GM19463 (cell line): Measurements from ENCODE around the gene SYCP2.
"Not testable (repeated sequence)": the region's sequence is repeated elsewhere in the genome, so short reads cannot be mapped to it uniquely, and the experiment has no call there.

Source experiments
- ATAC-seq: cut with Tn5 transposase; IDR thresholded peaks from one replicate; pipeline ENCODE4 v1.9.1; 2021; ENCODE audit warnings: mild to moderate bottlenecking, moderate library complexity; ENCODE audit not compliant: unreplicated experiment

The SYCP2 gene, protein sequence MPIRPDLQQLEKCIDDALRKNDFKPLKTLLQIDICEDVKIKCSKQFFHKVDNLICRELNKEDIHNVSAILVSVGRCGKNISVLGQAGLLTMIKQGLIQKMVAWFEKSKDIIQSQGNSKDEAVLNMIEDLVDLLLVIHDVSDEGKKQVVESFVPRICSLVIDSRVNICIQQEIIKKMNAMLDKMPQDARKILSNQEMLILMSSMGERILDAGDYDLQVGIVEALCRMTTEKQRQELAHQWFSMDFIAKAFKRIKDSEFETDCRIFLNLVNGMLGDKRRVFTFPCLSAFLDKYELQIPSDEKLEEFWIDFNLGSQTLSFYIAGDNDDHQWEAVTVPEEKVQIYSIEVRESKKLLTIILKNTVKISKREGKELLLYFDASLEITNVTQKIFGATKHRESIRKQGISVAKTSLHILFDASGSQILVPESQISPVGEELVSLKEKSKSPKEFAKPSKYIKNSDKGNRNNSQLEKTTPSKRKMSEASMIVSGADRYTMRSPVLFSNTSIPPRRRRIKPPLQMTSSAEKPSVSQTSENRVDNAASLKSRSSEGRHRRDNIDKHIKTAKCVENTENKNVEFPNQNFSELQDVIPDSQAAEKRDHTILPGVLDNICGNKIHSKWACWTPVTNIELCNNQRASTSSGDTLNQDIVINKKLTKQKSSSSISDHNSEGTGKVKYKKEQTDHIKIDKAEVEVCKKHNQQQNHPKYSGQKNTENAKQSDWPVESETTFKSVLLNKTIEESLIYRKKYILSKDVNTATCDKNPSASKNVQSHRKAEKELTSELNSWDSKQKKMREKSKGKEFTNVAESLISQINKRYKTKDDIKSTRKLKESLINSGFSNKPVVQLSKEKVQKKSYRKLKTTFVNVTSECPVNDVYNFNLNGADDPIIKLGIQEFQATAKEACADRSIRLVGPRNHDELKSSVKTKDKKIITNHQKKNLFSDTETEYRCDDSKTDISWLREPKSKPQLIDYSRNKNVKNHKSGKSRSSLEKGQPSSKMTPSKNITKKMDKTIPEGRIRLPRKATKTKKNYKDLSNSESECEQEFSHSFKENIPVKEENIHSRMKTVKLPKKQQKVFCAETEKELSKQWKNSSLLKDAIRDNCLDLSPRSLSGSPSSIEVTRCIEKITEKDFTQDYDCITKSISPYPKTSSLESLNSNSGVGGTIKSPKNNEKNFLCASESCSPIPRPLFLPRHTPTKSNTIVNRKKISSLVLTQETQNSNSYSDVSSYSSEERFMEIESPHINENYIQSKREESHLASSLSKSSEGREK (N-terminal part only)

DNA sequence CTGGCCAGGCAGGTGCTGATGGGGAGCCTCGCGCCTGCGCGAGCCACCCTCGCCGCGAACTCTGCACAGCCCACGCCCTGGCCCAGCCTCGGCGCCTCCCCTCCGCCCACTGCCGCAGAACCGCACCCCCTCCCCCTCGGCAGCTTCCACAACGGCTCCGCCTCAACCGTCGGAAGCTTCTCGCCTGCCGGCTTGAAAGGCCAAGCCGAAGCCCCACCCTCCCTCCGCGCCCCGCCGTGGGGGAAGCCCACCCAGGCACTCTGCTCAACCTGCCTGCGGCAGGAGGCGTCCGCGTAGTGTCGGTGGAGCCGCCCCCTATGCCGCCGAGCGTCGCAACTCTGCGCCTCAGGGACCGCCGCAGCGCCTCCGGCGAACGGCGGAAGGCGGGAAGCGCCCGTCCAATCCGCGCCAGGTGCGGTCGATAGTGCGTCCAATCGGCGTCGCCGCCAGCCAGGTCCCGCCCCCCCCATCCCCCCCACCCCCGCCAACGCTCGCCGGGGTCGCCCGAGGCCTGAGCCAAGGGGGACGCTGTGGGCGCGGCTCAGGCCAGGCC, at the start of gene SYCP2:
Gene SYCP2, minus strand, starts transcription at position 342 of the 553 bp plus-strand sequence. CDS start 11,224 bp downstream, outside the sequence.
- ATAC-seq: peak; percentile 53

DNA sequence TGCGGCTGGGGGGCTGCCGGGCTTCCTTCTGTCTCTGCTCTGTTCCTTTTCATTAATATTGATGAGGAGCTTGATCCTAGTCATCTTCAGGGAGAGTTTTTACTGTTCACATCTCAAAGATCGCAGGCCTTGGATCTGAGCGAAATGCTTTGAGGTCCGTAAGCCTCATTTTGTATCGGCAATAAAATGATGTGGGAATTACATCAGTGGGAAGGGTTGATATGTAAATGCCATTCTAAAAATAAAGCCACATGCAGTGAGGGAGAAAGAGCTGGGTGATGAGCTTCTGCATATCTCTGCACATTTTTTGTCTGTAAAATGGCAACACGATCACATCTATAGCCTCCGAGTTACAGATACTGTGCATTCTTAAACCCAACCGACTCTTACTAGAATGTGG, 49.6 kb upstream of the SYCP2 start:
- no peak for ATAC-seq

DNA sequence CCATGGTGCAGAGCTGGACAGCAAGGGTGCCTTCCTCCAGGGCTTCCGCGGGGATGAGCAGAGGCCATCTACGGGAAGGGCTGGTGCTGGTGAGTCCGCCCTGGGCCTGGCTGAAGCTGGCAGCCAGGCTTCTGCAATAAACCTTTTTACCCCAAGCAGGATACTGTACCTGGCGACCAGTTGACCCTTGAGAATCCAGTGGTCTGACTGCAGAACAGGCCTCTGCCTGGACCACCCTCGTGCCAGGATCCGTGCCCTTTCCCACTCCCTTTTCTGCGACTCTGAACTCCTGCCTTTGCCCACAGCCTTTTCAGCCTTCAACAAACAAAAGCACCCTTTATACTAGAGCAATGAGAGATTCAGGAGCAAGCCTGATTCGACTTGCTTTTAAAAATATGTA, 43.6 kb upstream of the SYCP2 start:
- no peak for ATAC-seq

DNA sequence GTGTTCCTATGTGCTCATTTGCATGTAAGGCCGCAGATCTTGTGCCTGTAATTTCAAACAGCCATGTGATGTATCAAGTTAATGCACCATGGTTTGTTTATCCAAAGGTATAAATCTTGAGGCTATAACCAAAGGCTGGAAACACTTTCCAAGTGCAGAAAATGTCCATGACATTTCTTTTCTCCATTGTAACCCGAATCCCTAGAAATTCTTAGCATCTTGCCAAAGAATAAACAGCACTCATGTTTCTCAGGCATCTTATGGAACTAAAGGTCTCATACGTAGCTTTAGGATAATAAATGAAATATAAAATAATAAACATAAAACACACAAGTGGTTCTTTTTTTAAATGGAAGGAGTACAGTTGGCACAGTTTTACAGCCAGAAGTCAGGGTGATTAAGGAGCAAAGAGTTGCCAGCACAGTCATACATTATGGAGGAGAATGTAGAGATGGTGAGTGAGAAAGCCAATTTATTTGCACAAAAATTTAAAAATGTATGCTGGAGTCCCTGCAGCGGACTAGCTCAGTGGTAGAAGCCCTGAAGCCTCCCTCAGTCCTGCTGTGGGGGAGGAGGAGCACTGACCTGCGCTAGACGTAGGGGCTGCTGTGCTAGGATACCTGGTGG, 42.8 kb upstream of the SYCP2 start:
- no peak for ATAC-seq

DNA sequence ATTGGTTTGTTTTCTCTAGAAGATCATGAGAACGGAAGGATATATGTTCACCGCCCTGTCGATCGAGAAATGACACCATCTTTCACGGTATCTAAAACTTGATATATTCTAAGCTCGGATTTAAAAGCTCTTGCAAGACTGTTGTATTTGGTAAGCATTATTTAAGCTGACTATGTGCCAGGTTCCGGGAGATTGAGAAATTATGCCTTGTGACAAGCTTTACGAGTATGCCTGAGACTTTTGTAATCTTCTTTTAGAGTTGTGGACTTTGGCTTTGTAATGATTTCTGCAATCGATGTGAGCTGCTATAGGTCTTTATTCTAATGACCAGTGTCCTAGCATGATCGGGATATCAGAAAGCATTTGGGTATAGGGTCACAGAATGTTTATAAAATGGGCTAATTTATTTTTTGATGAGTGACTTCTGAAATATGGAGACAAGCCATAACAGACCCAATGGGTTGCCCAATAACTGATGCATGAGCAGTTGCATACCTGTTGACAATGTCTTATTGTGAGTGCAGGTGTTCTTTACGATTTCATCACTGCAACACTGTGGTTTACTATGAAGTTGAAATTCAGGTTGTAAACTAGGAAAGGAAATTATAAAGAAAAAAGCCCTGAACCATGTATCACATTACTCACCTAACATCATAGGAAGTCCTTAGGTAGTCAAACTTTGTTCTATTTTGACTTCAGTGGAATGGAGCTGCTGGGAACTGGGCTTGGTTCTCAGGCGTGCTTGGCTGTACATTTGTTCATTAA, 38.8 kb upstream of the SYCP2 start:
- no peak for ATAC-seq

DNA sequence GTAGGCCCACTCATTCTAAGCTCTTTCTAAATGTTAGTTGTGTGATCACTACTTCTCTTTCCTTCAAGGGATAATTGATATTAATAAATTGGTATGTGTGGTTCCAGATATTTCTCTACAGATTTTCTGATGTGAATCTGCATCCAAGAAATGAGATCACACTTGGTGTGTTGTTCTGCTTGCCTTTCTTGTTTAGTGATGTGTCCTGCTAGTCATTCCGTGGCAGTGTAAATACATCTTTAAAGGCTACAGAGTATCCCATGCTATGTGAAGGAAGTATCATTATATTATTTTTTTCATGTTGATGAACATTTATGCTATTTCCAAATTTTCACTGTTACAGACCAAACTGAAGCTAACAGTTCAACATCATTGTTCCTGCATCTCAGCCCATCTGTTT, 38.0 kb upstream of the SYCP2 start:
- ATAC-seq: no peak

DNA sequence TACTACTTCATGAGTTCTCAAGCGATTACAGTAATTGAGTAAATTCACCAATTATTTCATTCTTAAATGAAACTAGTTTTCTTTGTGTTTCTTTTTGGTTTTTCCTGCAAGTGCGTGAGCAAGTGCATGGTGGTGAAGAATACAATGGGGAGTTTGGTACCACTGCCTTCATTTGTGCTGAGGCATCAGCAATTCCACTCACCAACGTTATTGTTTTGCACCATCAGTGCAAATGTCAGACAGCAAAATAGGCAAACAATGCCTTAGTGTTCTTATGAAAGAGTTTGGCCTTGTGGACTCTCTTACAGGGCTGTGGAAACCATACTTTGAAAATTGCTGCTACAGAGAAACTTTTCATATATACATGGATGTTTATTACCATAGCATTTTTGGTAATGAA, 33.0 kb upstream of the SYCP2 start:
- no peak for ATAC-seq

DNA sequence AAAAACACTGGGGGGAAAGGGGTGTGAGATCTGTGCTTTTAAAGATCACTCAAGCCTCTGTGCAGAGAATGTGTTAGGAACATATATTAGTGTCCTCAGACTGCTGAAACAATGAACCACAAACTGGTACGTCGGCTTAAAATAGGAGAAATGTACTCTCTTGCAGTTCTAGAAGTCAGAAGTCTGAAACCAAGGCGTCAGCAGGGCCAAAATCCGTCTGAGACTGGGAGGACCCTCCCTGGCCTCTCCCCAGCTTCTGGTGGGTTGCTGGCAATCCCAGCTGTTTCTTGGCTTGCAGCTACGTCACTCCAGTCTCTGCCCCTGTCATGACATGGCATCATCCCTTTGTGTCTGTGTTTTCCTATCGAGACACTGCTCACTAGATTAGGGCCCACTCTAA, 28.7 kb upstream of the SYCP2 start:
- ATAC-seq: no peak

DNA sequence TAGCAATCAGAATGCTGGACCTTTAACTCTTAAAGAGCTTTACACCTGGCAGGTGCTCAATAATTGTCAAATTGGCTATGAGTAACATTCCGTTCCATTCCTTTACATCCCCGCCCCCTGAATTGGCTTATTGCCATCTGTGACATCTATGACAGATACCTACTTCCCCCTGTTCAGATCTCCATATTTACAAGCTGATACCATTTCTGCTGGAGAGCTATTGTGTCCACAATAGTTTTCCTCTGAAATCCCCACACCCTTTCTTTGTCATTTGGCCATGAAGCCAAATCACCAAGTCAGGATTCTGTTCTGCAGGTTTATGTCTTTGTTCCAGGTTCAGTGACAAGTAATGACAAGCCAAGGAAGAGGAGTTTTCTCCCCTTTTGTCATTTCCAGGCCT, 28.0 kb upstream of the SYCP2 start:
- no peak for ATAC-seq

DNA sequence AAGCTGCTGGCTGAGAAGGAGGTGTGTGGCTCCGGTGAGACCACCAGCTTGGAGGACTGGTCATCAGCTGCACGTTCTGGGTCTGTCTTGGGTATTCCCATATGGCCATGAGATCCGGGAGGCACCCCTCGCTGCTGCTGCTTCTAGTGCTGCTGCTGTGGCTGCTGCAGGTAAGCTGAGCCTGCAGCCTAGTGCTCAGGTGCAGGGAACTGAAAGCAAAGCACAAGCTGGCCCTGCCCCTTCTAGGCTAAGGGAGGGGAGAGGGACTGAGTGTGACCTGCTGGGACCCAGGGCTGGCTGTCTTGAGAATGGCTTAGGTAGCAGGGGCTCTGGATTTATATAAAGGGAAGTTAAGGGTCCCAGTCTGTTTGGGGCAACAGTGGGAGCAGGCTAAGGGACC, 25.2 kb upstream of the SYCP2 start:
- no peak for ATAC-seq

DNA sequence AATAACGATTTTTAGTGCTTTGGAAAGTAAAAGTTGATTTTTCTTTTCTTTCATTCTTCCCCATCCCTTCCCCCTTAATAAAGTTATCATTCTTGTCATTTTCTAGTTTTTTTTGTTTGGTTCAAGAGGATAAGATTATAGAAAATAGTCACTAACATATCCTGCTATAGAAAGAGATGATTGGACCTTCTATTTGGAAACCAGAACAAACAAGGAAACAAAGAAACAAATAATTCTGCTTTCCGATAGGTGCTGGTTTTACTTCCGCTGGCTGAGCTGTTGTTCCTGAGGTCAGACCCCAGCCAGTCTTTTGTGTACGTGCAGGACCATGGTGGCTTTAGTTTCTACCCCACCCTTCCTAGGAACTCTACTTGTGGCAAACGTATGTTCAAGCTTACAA, 24.7 kb upstream of the SYCP2 start, which contains the start of gene CDH26:
Gene CDH26, plus strand, starts transcription at position 301 of the 400 bp plus-strand sequence. CDS start 304 bp downstream, outside the sequence.
- no peak for ATAC-seq

DNA sequence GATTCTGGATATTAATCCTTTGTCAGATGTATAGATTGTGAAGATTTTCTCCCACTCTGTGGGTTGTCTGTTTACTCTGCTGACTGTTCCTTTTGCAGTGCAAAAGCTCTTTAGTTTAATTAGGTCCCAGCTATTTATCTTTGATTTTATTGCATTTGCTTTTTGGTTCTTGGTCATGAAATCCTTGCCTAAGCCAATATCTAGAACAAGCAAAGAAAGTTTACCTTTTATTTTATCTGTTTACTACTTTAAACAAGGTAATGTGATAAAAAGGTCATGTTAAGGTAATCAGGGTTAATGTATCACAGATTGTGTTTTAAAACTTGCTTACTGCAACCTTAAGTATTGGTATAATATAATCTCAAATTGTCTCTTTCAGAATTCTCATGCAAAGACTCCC, 24.1 kb upstream of the SYCP2 start:
- not testable (repeated sequence) for ATAC-seq

DNA sequence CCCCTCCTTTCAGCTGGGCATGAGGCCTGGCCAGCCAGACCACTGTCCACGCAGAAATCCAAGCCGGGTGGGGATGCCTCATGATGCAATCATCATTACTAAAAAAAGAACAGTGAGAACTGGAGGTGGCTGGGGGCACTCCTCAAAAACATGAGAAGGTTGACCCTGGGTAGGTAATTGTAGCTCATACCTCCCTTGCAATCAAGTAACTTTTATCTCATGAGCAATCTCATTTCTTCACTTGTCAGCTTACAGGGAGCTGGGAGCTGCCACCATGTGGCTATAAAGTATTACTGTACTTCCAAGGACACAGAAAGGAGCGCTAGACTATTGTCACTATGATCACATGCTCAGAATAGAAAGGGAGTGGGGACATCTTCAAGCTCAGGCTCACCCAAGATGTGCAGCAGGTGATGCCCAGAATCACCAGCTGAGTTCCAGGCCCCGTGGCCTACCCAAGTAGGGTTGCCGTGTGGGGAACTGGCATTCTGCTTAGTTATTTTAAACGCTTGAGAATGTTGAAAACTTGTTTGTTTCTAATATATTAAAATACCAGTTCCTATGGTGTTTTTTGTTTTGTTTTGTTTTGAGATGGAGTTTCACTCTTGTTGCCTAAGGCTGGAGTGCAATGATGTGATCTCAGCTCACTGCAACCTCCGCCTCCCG, 21.8 kb upstream of the SYCP2 start:
- ATAC-seq: no peak

DNA sequence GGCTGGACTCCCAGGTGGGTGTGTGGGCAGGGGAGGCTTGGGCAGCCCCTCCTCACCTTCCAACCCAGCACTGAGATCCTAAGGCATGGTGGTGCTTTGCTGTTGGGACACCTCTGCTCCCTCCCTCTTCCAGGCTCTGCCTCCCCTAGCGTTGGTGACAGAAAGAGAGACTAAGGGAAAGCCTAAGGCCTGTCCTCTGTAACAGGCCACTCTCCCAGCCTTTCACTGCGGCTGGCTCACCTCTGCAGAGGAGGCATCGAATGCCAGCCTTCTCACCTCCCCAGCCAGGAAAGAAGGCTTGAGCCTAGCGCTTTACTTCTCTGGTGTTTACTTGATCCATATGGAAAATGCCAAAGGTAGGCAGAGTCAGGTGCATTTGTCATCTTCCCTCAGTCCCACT, 21.3 kb upstream of the SYCP2 start:
- ATAC-seq: no peak

DNA sequence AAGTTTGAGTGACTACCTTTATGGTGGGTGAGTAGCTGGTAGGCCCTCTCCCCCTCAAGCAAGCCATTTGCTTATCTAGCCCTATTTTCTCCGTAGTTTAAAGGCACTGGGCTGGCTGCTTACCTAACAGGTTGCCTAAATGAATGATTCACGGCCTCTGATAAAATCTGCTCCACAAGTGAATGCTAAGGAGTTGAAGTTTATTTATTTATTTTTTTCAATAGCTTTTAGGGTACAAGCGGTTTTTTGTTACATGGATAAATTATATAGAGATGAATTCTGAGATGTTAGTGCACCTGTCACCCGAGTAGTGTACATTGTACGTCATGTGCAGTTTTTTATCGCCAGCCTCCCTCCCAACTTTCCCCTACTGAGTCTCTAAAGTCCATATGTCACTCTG, 16.5 kb upstream of the SYCP2 start:
- ATAC-seq: no peak

DNA sequence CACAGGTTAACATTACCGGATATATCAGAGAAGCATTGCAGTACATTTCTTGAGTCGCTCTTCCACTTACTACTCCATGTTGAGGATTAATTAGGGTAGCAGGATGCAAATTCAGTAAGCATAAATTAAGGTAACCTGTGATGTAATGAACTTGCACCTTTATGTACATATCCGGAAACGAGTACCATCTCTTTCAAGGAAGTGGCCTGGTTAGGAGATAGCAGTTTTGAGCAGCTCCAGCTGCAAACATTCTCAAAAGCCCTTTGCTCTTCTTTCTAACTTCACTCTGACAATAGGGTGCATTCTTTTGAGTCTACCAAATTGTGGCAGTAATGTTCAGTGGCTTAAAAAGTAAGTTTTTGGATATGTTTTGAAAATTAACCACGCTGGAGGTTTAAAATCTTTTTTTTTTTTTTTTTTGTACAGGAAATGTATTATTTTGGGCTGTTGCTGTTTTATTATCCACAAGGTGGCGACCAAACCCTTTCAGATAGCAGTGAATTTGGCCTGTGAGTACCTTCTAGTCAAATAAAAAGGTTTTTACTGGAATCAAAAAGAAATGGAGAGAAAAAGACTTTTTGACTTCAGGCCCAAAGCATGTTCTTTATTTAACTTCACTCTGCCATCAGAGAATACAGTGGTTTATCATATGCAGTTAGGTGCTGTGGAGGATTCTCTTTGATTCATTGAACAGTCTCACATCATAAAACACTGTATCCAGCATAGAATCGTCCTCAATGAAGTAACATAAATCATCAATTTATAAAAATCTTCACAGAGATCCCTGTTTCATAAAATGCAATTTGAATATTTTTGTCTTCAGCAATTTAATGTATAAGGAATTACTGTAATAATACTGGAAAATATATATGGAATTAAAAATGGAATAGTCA, 15.6 kb upstream of the SYCP2 start:
- ATAC-seq: no peak

DNA sequence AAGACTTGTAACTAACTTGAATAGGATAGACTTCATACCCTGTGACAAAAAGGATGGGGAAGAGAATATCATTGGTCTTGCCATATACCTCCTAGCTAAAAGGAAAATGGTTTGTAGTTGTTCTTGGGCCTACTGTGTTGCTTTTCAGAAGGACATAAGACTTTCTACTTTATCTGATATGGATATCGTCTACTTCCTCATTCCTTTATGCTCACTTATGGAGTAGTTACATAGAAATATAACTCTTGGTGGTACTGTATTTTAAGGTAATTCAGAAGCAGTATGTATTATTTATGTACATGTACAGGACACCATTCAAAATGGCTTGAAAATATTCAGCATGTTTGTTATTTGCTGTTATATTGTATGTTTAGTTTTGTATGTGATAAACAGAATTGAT, 14.8 kb upstream of the SYCP2 start:
- ATAC-seq: no peak

DNA sequence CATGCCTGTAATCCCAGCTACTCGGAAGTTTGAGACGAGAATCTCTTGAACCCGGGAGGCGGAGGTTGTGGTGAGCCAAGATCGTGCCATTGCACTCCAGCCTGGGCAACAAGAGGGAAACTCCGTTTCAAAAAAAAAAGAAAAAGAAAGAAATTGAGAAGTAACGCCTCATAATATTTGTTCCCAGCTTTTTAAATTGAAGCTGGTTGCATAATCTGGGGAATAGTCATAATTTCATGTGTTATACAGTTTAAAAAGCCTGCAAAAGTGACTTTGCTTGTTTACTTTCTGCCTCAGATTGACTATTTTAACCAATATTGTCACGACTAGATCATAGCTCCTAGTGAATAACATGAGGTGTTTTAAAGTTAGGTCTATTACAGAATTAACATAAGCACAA, 13.9 kb upstream of the SYCP2 start:
- no peak for ATAC-seq
